ENCODE measurements around the gene ATP11B. TPM values are rescaled to one million over a fixed set of nuclear protein-coding genes. Genes with fewer than 3 reads are reported as not detected.

The ATP11B gene
- total and polyA plus RNA-seq, 9 of the 15 experiments (the other 6 are each of a cell fraction or from before 2014, with no cell fraction given): 11.9 to 68.7 (median 41.8) TPM

DNA sequence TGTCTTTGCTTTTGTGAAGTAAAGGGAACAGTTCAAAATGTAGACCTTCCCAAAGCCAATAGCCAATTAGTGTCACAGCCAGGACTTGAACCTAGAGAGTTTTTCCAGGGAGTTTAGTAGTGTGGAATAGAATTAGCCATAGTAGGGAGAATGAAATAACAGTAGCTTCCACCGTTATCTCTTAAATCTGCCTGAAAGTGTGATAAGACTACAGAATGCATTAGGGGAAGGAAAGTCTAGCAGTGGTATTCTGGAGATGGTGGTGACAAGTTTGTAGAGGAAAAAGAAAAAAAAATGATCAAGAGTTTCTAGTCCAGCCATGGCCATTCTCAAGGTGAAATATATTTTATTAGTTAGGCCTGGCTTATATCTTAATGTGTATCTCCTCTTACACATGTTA lies 13.8 kb downstream of the ATP11B start:
- Histone ChIP-seq H3K36me3 (ENCODE audit: control insufficient read depth, insufficient read depth, low read length) (no peaks in the 10 kb centered on the region), H3K27me3 (ENCODE audit: control insufficient read depth in 2 of 2, insufficient read depth in 2 of 2, low read length in 2 of 2) (no peaks in the 10 kb centered on the region), H3K4me3 (no peak overlapping the region), H3K9me1 (ENCODE audit: control insufficient read depth, insufficient read depth, low read length) (no peaks in the 10 kb centered on the region), H3K4me1 (replicated peaks in 1 of 2; ENCODE audit: control insufficient read depth in 2 of 2, insufficient read depth in 2 of 2, low read length in 2 of 2) (peaks cover 10 to 40% of the 10 kb centered on the region in 2 experiments), H2AFZ (ENCODE audit: low read depth, low read length) (no peak overlapping the region), H3K9me3 (replicated peaks; ENCODE audit: control insufficient read depth, insufficient read depth, low read depth, low read length) (no peaks in the 10 kb centered on the region), H3K79me2 (ENCODE audit: control insufficient read depth, insufficient read depth, low read length) (peaks cover 99% of the 10 kb centered on the region), H3K27ac (ENCODE audit: extremely low read depth, low read depth, low read length) (no peak overlapping the region; the same call in 2 of the 3 replicates), H3K9ac (ENCODE audit: insufficient read depth in 1 of 2, low read depth in 2 of 2, low read length in 2 of 2) (no peak overlapping the region), H4K20me1 (replicated peaks; ENCODE audit: control insufficient read depth, insufficient read depth, low read length) (0 out of 2 replicates have a peak, but pooled peaks cover 3% of the 10 kb centered on the region), H3K4me2 (ENCODE audit: insufficient read depth, low read length) (no peak overlapping the region)
- ATAC-seq (no peak), FAIRE-seq (no peak), DNase-seq (ENCODE audit: extremely low read depth in 1 of 4, low spot score in 3 of 4) (no peak)
- POLR2A ChIA-PET: interaction anchor here (1.0 to 1.9 kb wide), 4 partner anchors 8 to 11 kb away, joined by 4 to 5 read pairs (median 4); no protein-coding TSS in a partner anchor
- CTCF ChIA-PET (ENCODE audit: low intra/inter-chr PET ratio): interaction anchor here (0.6 kb wide), 1 partner anchor 1879 kb away, joined by 3 read pairs; no protein-coding TSS in a partner anchor
- TF ChIP-seq NR2F6 (CRISPR knock-in tag; IDR thresholded peaks at IDR 0.05) (no peak), ADNP (tag; IDR thresholded peaks at IDR 0.05) (peak; percentile 70; the same call in 1 of the 2 replicates), MTA1 (IDR thresholded peaks at IDR 0.05; ENCODE audit: borderline replicate concordance) (peak; percentile 23; the same call in 1 of the 2 replicates), EHMT2 (IDR thresholded peaks at IDR 0.05) (0 out of 2 replicates have a peak, but pooled peaks have one; percentile 50), CHCHD3 (CRISPR knock-in tag; IDR thresholded peaks at IDR 0.05) (no peak), DPF2 (IDR thresholded peaks at IDR 0.05) (peak; percentile 54; the same call in 1 of the 2 replicates), SMARCA4 (IDR thresholded peaks at IDR 0.05) (peak; percentile 46; the same call in 1 of the 2 replicates)
- in situ Hi-C loops (cut with MboI): no loop called here
- WGBS (ENCODE audit: insufficient coverage, low coverage, missing lambda C conversion rate): 0% methylated on average over 1 of the region's 1 CpG
- no TSS peak for BruUV-seq (replicated peaks)
- intact Hi-C loops (cut with micrococcal nuclease): no loop called here
